ENCODE data around the gene LMCD1. TPM values are rescaled to one million over a fixed set of nuclear protein-coding genes. Genes with fewer than 3 reads are reported as not detected.
"Not testable (repeated sequence)": the region's sequence is repeated elsewhere in the genome, so short reads cannot be mapped to it uniquely, and the experiment has no call there.

Gene LMCD1
- total and polyA plus RNA-seq, 8 donors: 14.0 to 39.4 (median 17.4) TPM

- H3K4me3 ChIP-seq: no peak overlapping the region
- FAIRE-seq: no peak
- no peak overlapping the region for H3K27ac ChIP-seq
- no peaks in the 10 kb centered on the region for H3K9me3 ChIP-seq
- no peaks in the 10 kb centered on the region for H3K4me1 ChIP-seq
- ATAC-seq: no peak
- DNase-seq: no peak
- no peak for TF ChIP-seq CTCF (IDR thresholded peaks at IDR 0.05)
- H3K27me3 ChIP-seq: no peaks in the 10 kb centered on the region
- intact Hi-C loops (cut with DNase I): no loop called here
- 84 to 88% methylated on average over 5 of the region's 5 CpGs for WGBS, 2 donors
- no peaks in the 10 kb centered on the region for H3K36me3 ChIP-seq
Measured at GRCh38 chr3:8576841-8577571, 75.4 kb downstream of the LMCD1 start.

GRCh38 chr3:8578282-8578681, 76.7 kb downstream of the LMCD1 start:
- no peak for ATAC-seq
- intact Hi-C loops (cut with DNase I): no loop called here
- no peaks in the 10 kb centered on the region for H3K9me3 ChIP-seq
- no peak overlapping the region for H3K27ac ChIP-seq
- TF ChIP-seq CTCF (IDR thresholded peaks at IDR 0.05): no peak
- H3K4me1 ChIP-seq: no peaks in the 10 kb centered on the region
- no peaks in the 10 kb centered on the region for H3K27me3 ChIP-seq
- H3K4me3 ChIP-seq: no peak overlapping the region
- FAIRE-seq: no peak
- no peak for DNase-seq
- no peaks in the 10 kb centered on the region for H3K36me3 ChIP-seq
- 84 to 89% methylated on average over 4 of the region's 4 CpGs for WGBS, 2 donors

- 57 to 66% methylated on average over 5 of the region's 5 CpGs for WGBS, 2 donors
- Histone ChIP-seq H3K9me3 (no peaks in the 10 kb centered on the region), H3K27me3 (no peaks in the 10 kb centered on the region), H3K4me1 (no peaks in the 10 kb centered on the region), H3K4me3 (no peak overlapping the region), H3K27ac (no peak overlapping the region), H3K36me3 (no peaks in the 10 kb centered on the region)
- DNase-seq (no peak), FAIRE-seq (no peak), ATAC-seq (no peak)
- TF ChIP-seq CTCF (IDR thresholded peaks at IDR 0.05): no peak
- intact Hi-C loops (cut with DNase I): no loop called here
Measured at GRCh38 chr3:8579096-8579495, 77.5 kb downstream of the LMCD1 start.

- intact Hi-C loops (cut with DNase I): no loop called here
- Histone ChIP-seq H3K4me3 (no peak overlapping the region), H3K4me1 (no peaks in the 10 kb centered on the region), H3K27ac (no peak overlapping the region), H3K27me3 (no peaks in the 10 kb centered on the region), H3K9me3 (no peaks in the 10 kb centered on the region), H3K36me3 (no peaks in the 10 kb centered on the region)
- FAIRE-seq: no peak
- no peak for TF ChIP-seq CTCF (IDR thresholded peaks at IDR 0.05)
- DNase-seq: no peak
- WGBS, 2 donors: 72 to 77% methylated on average over 5 of the region's 5 CpGs
- no peak for ATAC-seq
Measured at GRCh38 chr3:8579943-8580342, 78.3 kb downstream of the LMCD1 start.

GRCh38 chr3:8580434-8580833, 78.8 kb downstream of the LMCD1 start:
- H3K4me3 ChIP-seq: not testable (repeated sequence)

More at GRCh38 chr3:8580434-8580833, 78.8 kb downstream of the LMCD1 start:
- H3K9me3 ChIP-seq; intact Hi-C loops (cut with DNase I); H3K36me3 ChIP-seq; DNase-seq; H3K27ac ChIP-seq; ATAC-seq; H3K27me3 ChIP-seq; FAIRE-seq; H3K4me1 ChIP-seq: not testable (repeated sequence)
- 75 to 86% methylated on average over 5 of the region's 5 CpGs for WGBS, 2 donors

Data from pancreas (tissue), 10 donors.